SK-N-SH (cell line): ENCODE data around the gene AKR1D1. TPM values are rescaled to one million over a fixed set of nuclear protein-coding genes. Genes with fewer than 3 reads are reported as not detected.

Experiments used
- CTCF ChIA-PET: fragments of 300-600, 350-600 bp; formaldehyde crosslinking; extraction: SDS; loops from one replicate; lab custom pipeline; 2021; lab: Yijun Ruan, JAX
- POLR2A ChIA-PET: fragments of 350-600 bp; sonication (Branson Sonifier 250); formaldehyde crosslinking; extraction: SDS; loops from one replicate; lab custom pipeline; 2020; ENCODE audit warnings: antibody characterized with exemption, inconsistent platforms; lab: Yijun Ruan, JAX
- DNase-seq: peaks from one replicate; pipeline ENCODE4 v3.0.0; 2012
- H2AFZ ChIP-seq: fragments of 200-600 bp; sonication (generic); 2 replicates; pipeline ENCODE4 v1.8.1; 2016; ENCODE audit warnings: antibody characterized with exemption, mild to moderate bottlenecking, low read depth
- H3F3A ChIP-seq: fragments of 200-600 bp; sonication (generic); replicated peaks from 2 replicates; pipeline ENCODE3; 2016; ENCODE audit warnings: antibody characterized with exemption, mild to moderate bottlenecking; ENCODE audit not compliant: insufficient read depth
- H3K27ac ChIP-seq, 2 experiments: fragments of 200-500 bp in 1 of 2; fragments of 200-600 bp in 1 of 2; sonication (Bioruptor generic) in 1 of 2; sonication (generic), shearing (Covaris generic) in 1 of 2; 2 replicates each; pipeline versions ENCODE4 v1.5.1 to v1.6.1; 2014 to 2016; ENCODE audit warnings: low read depth in 2 of 2, inconsistent platforms in 1 of 2, low read length in 1 of 2, mild to moderate bottlenecking in 1 of 2, mixed read lengths in 1 of 2
- H3K27me3 ChIP-seq: fragments of 200-600 bp; sonication (generic), shearing (Covaris generic); 2 replicates; pipeline ENCODE4 v1.6.1; 2016; ENCODE audit warnings: mixed run types; ENCODE audit not compliant: insufficient read depth
- H3K36me3 ChIP-seq, 2 experiments: fragments of 200-500 bp in 1 of 2; fragments of 200-600 bp in 1 of 2; sonication (Bioruptor generic) in 1 of 2; sonication (generic) in 1 of 2; replicated peaks in 1 of 2; 2 replicates each; pipeline versions ENCODE3 to v1.5.1; 2014 to 2016; ENCODE audit warnings: low read length in 1 of 2, mild to moderate bottlenecking in 1 of 2; ENCODE audit not compliant: insufficient read depth in 2 of 2, control insufficient read depth in 1 of 2
- H3K4me1 ChIP-seq, 2 experiments: fragments of 200-500 bp in 1 of 2; fragments of 200-600 bp in 1 of 2; sonication (Bioruptor generic) in 1 of 2; sonication (generic), shearing (Covaris generic) in 1 of 2; 2 replicates each; pipeline versions ENCODE4 v1.5.1 to v1.6.1; 2014 to 2016; ENCODE audit warnings: low read depth in 1 of 2, low read length in 1 of 2, mixed run types in 1 of 2; ENCODE audit not compliant: insufficient read depth in 2 of 2, control insufficient read depth in 1 of 2
- H3K4me2 ChIP-seq: fragments of 200-600 bp; sonication (generic), shearing (Covaris generic); 2 replicates; pipeline ENCODE4 v1.6.1; 2017; ENCODE audit warnings: mixed run types
- H3K4me3 ChIP-seq, 2 experiments: fragments of 200-500 bp in 1 of 2; fragments of 200-600 bp in 1 of 2; sonication (Bioruptor generic) in 1 of 2; sonication (generic), shearing (Covaris generic) in 1 of 2; 2 replicates each; pipeline versions ENCODE4 v1.5.1 to v1.8.1; 2014 to 2016; ENCODE audit warnings: low read depth in 2 of 2, inconsistent platforms in 1 of 2, low read length in 1 of 2, mild to moderate bottlenecking in 1 of 2, mixed read lengths in 1 of 2, moderate library complexity in 1 of 2
- H3K79me2 ChIP-seq: fragments of 200-600 bp; sonication (generic); 2 replicates; pipeline ENCODE4 v1.8.1; 2017; ENCODE audit warnings: mild to moderate bottlenecking; ENCODE audit not compliant: insufficient read depth
- H3K9ac ChIP-seq: fragments of 200-600 bp; sonication (generic); 2 replicates; pipeline ENCODE4 v1.6.1; 2017; ENCODE audit warnings: mixed run types
- H3K9me2 ChIP-seq: fragments of 200-600 bp; sonication (generic); 2 replicates; pipeline ENCODE4 v1.6.1; 2017; ENCODE audit warnings: mixed run types
- H3K9me3 ChIP-seq: fragments of 200-600 bp; sonication (generic); 2 replicates; pipeline ENCODE4 v1.6.1; 2017; ENCODE audit warnings: mixed run types, mild to moderate bottlenecking, moderate library complexity
- H4K20me1 ChIP-seq: fragments of 200-600 bp; sonication (generic); 2 replicates; pipeline ENCODE4 v1.6.1; 2017; ENCODE audit warnings: mild to moderate bottlenecking, mixed run types; ENCODE audit not compliant: insufficient read depth
- CTCF ChIP-seq: fragments of 200-600 bp; sonication (generic); IDR thresholded peaks from 2 replicates; pipeline ENCODE4 v1.6.1; 2017; ENCODE audit warnings: antibody characterized with exemption, mild to moderate bottlenecking, moderate library complexity
- EZH2phosphoT487 ChIP-seq: fragments of 200-600 bp; sonication (generic); IDR thresholded peaks from 2 replicates; pipeline ENCODE4 v1.6.1; 2017; ENCODE audit warnings: low read depth, mixed run types, mild to moderate bottlenecking, antibody characterized with exemption, moderate library complexity, borderline replicate concordance
- FOSL2 ChIP-seq: IDR thresholded peaks from 2 replicates; pipeline ENCODE4 v1.4.0; 2012; ENCODE audit warnings: low read depth, mild to moderate bottlenecking, moderate library complexity, borderline replicate concordance
- FOXJ3 ChIP-seq: sonication (generic); formaldehyde crosslinking; IDR thresholded peaks from 2 replicates; pipeline ENCODE4 v1.5.1; 2020; ENCODE audit warnings: mild to moderate bottlenecking, missing genetic modification reagents
- GABPA ChIP-seq: IDR thresholded peaks from 2 replicates; pipeline ENCODE4 v1.4.0; 2012; ENCODE audit warnings: low read depth, mild to moderate bottlenecking
- MAX ChIP-seq: IDR thresholded peaks from 2 replicates; pipeline ENCODE4 v1.4.0; 2012; ENCODE audit warnings: low read depth
- MEF2A ChIP-seq: IDR thresholded peaks from 2 replicates; pipeline ENCODE4 v1.4.0; 2012; ENCODE audit warnings: low read depth, borderline replicate concordance
- MXI1 ChIP-seq: IDR thresholded peaks from 2 replicates; pipeline ENCODE4 v1.6.1; 2012; ENCODE audit warnings: mild to moderate bottlenecking, low read depth, low read length, improper control_type of control experiment
- NRF1 ChIP-seq: IDR thresholded peaks from 2 replicates; pipeline ENCODE4 v1.6.1; 2012; ENCODE audit warnings: low read depth, mild to moderate bottlenecking, low read length
- PBX3 ChIP-seq: IDR thresholded peaks from 2 replicates; pipeline ENCODE4; 2012
- POLR2AphosphoS5 ChIP-seq: IDR thresholded peaks from 2 replicates; pipeline ENCODE4 v1.6.1; 2012; ENCODE audit warnings: low read depth, low read length
- RAD21 ChIP-seq: IDR thresholded peaks from 2 replicates; pipeline ENCODE4 v1.6.1; 2012; ENCODE audit warnings: mild to moderate bottlenecking, low read length
- REST ChIP-seq: IDR thresholded peaks from 2 replicates; pipeline ENCODE4 v1.6.1; 2012; ENCODE audit warnings: mild to moderate bottlenecking, low read depth, low read length, moderate library complexity
- RXRA ChIP-seq: IDR thresholded peaks from 2 replicates; pipeline ENCODE4 v1.4.0; 2012; ENCODE audit warnings: low read depth, mild to moderate bottlenecking, borderline replicate concordance
- TAF1 ChIP-seq: IDR thresholded peaks from 2 replicates; pipeline ENCODE4 v1.6.1; 2012; ENCODE audit warnings: low read depth, mild to moderate bottlenecking, low read length, moderate library complexity, borderline replicate concordance
- TCF12 ChIP-seq: IDR thresholded peaks from 2 replicates; pipeline ENCODE4 v1.4.0; 2012
- USF2 ChIP-seq: fragments of 150-350 bp; IDR thresholded peaks from 2 replicates; pipeline ENCODE4 v1.6.1; 2017; ENCODE audit warnings: antibody characterized with exemption, low read length, low read depth, borderline replicate concordance
- YY1 ChIP-seq: IDR thresholded peaks from 2 replicates; pipeline ENCODE4 v1.4.0; 2012; ENCODE audit warnings: low read depth, mild to moderate bottlenecking
- ZBTB33 ChIP-seq: IDR thresholded peaks from 2 replicates; pipeline ENCODE4 v1.4.0; 2012; ENCODE audit warnings: low read depth, borderline replicate concordance
- WGBS: methylation state at CpG from one replicate; pipeline ENCODE4 v1.1.6; 2017; ENCODE audit warnings: low lambda C conversion rate; 5-methylcytosine and 5-hydroxymethylcytosine counted together
- polyA plus RNA-seq, 3 experiments: library from polyadenylated mRNA; depleted of rRNA; stranded (reverse); fragments of >200 nt; gene quantifications; 2 replicates each; pipeline ENCODE4 v1.2.3, GENCODE V29; 2012

The AKR1D1 gene
- polyA plus RNA-seq, 1 of the 3 experiments (the other 2 are of a cell fraction): not detected

- TF ChIP-seq REST: no peak
- no peak for TF ChIP-seq POLR2AphosphoS5
- TF ChIP-seq RAD21: no peak
- TF ChIP-seq TAF1: no peak
Observed at GRCh38 chr7:138151731-138152577, 75.7 kb downstream of the AKR1D1 start (continued).

GRCh38 chr7:138154661-138155060, 78.4 kb downstream of the AKR1D1 start:
- no peaks in the 10 kb centered on the region for H3K79me2 ChIP-seq
- H3K9me2 ChIP-seq: no peaks in the 10 kb centered on the region
- H4K20me1 ChIP-seq: no peaks in the 10 kb centered on the region
- H3K9me3 ChIP-seq: peaks cover 9% of the 10 kb centered on the region; the same call in 1 of the 2 replicates
- H3K27ac ChIP-seq: peak overlapping the region in 1 of 2 experiments; percentile 53; a peak in 2 of 4 replicates
- H3K4me1 ChIP-seq: peaks cover 0 to 2% of the 10 kb centered on the region in 2 experiments; a peak in 1 of 4 replicates
- H3K4me3 ChIP-seq: no peak overlapping the region
- no peak overlapping the region for H2AFZ ChIP-seq
- H3K4me2 ChIP-seq: no peak overlapping the region
- POLR2A ChIA-PET: no interaction called here
- DNase-seq: peak; percentile 66
- no peaks in the 10 kb centered on the region for H3K27me3 ChIP-seq
- no peaks in the 10 kb centered on the region for H3K36me3 ChIP-seq
- no peaks in the 10 kb centered on the region for H3F3A ChIP-seq
- CTCF ChIA-PET: interaction anchor here (0.9 kb wide), 1 partner anchor 584 kb away, joined by 3 read pairs; no protein-coding TSS in a partner anchor
- H3K9ac ChIP-seq: no peak overlapping the region
- 4% methylated on average over 3 of the region's 3 CpGs for WGBS
- no peak for TF ChIP-seq EZH2phosphoT487
- TF ChIP-seq TAF1: no peak
- no peak for TF ChIP-seq NRF1
- no peak for TF ChIP-seq GABPA
- TF ChIP-seq CTCF: no peak
- TF ChIP-seq RXRA: no peak
- TF ChIP-seq USF2: no peak
- no peak for TF ChIP-seq ZBTB33
- TF ChIP-seq PBX3: no peak
- TF ChIP-seq MXI1: no peak
- peak; percentile 25; the same call in 1 of the 2 replicates for TF ChIP-seq TCF12
- no peak for TF ChIP-seq YY1
- no peak for TF ChIP-seq FOSL2
- TF ChIP-seq MEF2A: no peak
- TF ChIP-seq FOXJ3 (CRISPR knock-in tag): 0 out of 2 replicates have a peak, but pooled peaks have one; percentile 56
- TF ChIP-seq MAX: no peak
